HG03159 (cell line): ENCODE data around the gene EDIL3.

Experiments
- ATAC-seq: cut with Tn5 transposase; IDR thresholded peaks from one replicate; pipeline ENCODE4 v1.9.1; 2021; ENCODE audit warnings: mild to moderate bottlenecking, moderate library complexity; ENCODE audit not compliant: unreplicated experiment

EDIL3 gene

GRCh38 chr5:84384604-84385575 is at the start of gene EDIL3:
TSS of gene EDIL3 (minus strand) at chr5:84384880. CDS start at chr5:84384374, 506 bp downstream.
- ATAC-seq: no peak

GRCh38 chr5:84433461-84433860 is 48.8 kb upstream of the EDIL3 start:
- ATAC-seq: no peak

- ATAC-seq: no peak
These were observed 46.4 kb upstream of the EDIL3 start for GRCh38 chr5:84430863-84431663.

- no peak for ATAC-seq
These were observed 45.4 kb upstream of the EDIL3 start for GRCh38 chr5:84430079-84430478.

GRCh38 chr5:84425365-84425881 is 40.7 kb upstream of the EDIL3 start:
- ATAC-seq: no peak

- ATAC-seq: no peak
These were observed 35.1 kb upstream of the EDIL3 start for GRCh38 chr5:84419742-84420141.

- ATAC-seq: no peak
These were observed 27.3 kb upstream of the EDIL3 start for GRCh38 chr5:84411832-84412605.

GRCh38 chr5:84406111-84406510 is 21.4 kb upstream of the EDIL3 start:
- ATAC-seq: no peak

GRCh38 chr5:84403773-84404172 is 19.1 kb upstream of the EDIL3 start:
- ATAC-seq: no peak

GRCh38 chr5:84397385-84397784 is 12.7 kb upstream of the EDIL3 start:
- ATAC-seq: no peak

GRCh38 chr5:84393969-84394368 is 9.3 kb upstream of the EDIL3 start:
- ATAC-seq: no peak

GRCh38 chr5:84392836-84393235 is 8.2 kb upstream of the EDIL3 start:
- no peak for ATAC-seq

- no peak for ATAC-seq
These were observed 1.0 kb upstream of the EDIL3 start for GRCh38 chr5:84385705-84386104.

GRCh38 chr5:84383816-84384603 is 670 bp downstream of the EDIL3 start:
- no peak for ATAC-seq

- no peak for ATAC-seq
These were observed 1.3 kb downstream of the EDIL3 start for GRCh38 chr5:84383296-84383815.

- ATAC-seq: no peak
These were observed 2.1 kb downstream of the EDIL3 start for GRCh38 chr5:84382363-84383295.

- no peak for ATAC-seq
These were observed 2.9 kb downstream of the EDIL3 start for GRCh38 chr5:84381502-84382362.

- no peak for ATAC-seq
These were observed 4.9 kb downstream of the EDIL3 start for GRCh38 chr5:84379749-84380148.
